Panc1 (cell line): ENCODE measurements around the gene GRK7. TPM values are rescaled to one million over a fixed set of nuclear protein-coding genes. Genes with fewer than 3 reads are reported as not detected.

Experiments
- ATAC-seq: fragments of 200-7000 bp; cut with Tn5 transposase; 2 replicates; pipeline ENCODE4 v1.9.1; 2020; ENCODE audit warnings: mild to moderate bottlenecking, moderate library complexity
- BruUV-seq: library from RNA; stranded (reverse); fragments of 400-500 nt; replicated peaks from 2 replicates; lab custom pipeline; 2021; lab: Mats Ljungman, UMichigan
- CTCF ChIA-PET: fragments of 300-600 bp; sonication (Branson Sonifier 250); formaldehyde crosslinking; loops from one replicate; lab custom pipeline; 2022; ENCODE audit warnings: antibody characterized with exemption; lab: Charles Lee
- POLR2A ChIA-PET: fragments of 300-600 bp; sonication (Branson Sonifier 250); formaldehyde crosslinking; loops from one replicate; lab custom pipeline; 2022; ENCODE audit warnings: antibody characterized with exemption; lab: Charles Lee
- DNase-seq: peaks from one replicate; pipeline ENCODE4 v3.0.0-alpha.2; 2010; ENCODE audit warnings: low read depth, low spot score
- H3K27ac ChIP-seq: 2 replicates; pipeline ENCODE4 v1.5.1; 2011; ENCODE audit warnings: mild to moderate bottlenecking, low read length, inconsistent platforms
- H3K27me3 ChIP-seq: fragments of 200-500 bp; sonication (Bioruptor generic); 2 replicates; pipeline ENCODE4 v1.6.0; 2014; ENCODE audit warnings: low read length, inconsistent platforms; ENCODE audit not compliant: control insufficient read depth, insufficient read depth
- H3K36me3 ChIP-seq: fragments of 200-500 bp; sonication (Bioruptor generic); 2 replicates; pipeline ENCODE4 v1.5.1; 2014; ENCODE audit warnings: inconsistent platforms, mild to moderate bottlenecking, low read length, moderate library complexity; ENCODE audit not compliant: control insufficient read depth, insufficient read depth
- H3K4me1 ChIP-seq: 2 replicates; pipeline ENCODE4 v1.5.1; 2011; ENCODE audit warnings: inconsistent platforms, mild to moderate bottlenecking, low read length, moderate library complexity; ENCODE audit not compliant: control insufficient read depth, insufficient read depth
- H3K4me3 ChIP-seq, 2 experiments: 2 replicates each; pipeline ENCODE4 v1.5.1; 2011 to 2012; ENCODE audit warnings: low read depth in 2 of 2, low read length in 2 of 2, mild to moderate bottlenecking in 2 of 2, inconsistent platforms in 1 of 2, moderate library complexity in 1 of 2
- H3K9me3 ChIP-seq: fragments of 200-500 bp; sonication (Bioruptor generic); 2 replicates; pipeline ENCODE4 v1.5.1; 2014; ENCODE audit warnings: low read depth, mild to moderate bottlenecking, inconsistent platforms, low read length, moderate library complexity; ENCODE audit not compliant: control insufficient read depth, insufficient read depth
- CTCF ChIP-seq: fragments of 450-650 bp; IDR thresholded peaks from 2 replicates; pipeline ENCODE4 v1.5.1; 2017; ENCODE audit warnings: mild to moderate bottlenecking
- POLR2AphosphoS5 ChIP-seq: IDR thresholded peaks from 2 replicates; pipeline ENCODE4 v1.6.1; 2012; ENCODE audit warnings: mild to moderate bottlenecking, low read depth, low read length, moderate library complexity
- REST ChIP-seq, 2 experiments: IDR thresholded peaks; 2 replicates each; pipeline ENCODE4 v1.6.1; 2011 to 2012; ENCODE audit warnings: low read depth in 2 of 2, control low read depth in 1 of 2, low read length in 1 of 2, mild to moderate bottlenecking in 1 of 2, moderate library complexity in 1 of 2; ENCODE audit not compliant: insufficient read depth in 1 of 2
- SIN3A ChIP-seq: IDR thresholded peaks from 2 replicates; pipeline ENCODE4 v1.6.1; 2012; ENCODE audit warnings: low read depth, mild to moderate bottlenecking, low read length, moderate library complexity, borderline replicate concordance; ENCODE audit not compliant: insufficient read depth
- TCF7L2 ChIP-seq: IDR thresholded peaks from 2 replicates; pipeline ENCODE4 v1.6.1; 2011; ENCODE audit warnings: mild to moderate bottlenecking, low read depth, low read length, inconsistent platforms
- in situ Hi-C: cut with HindIII; loops from 2 replicates; pipeline ENCODE4 v1.10.0; 2016; ENCODE audit warnings: low sequenced_read_pairs, low pct_unique_long_range_greater_than_20kb
- intact Hi-C: fragments of 100-400 bp; cut with micrococcal nuclease; formaldehyde crosslinking; loops from one replicate; pipeline ENCODE4 v1.10.0; 2022; ENCODE audit not compliant: unreplicated experiment
- total RNA-seq: library from RNA; stranded (reverse); gene quantifications from one replicate; pipeline ENCODE4 v1.2.1, GENCODE V29; 2021; ENCODE audit not compliant: unreplicated experiment

The GRK7 gene
- total RNA-seq, 1 experiment from 2014 or later = 0.10 TPM

GRCh38 chr3:141796081-141796888 lies 33.1 kb downstream of the GRK7 start:
- no peaks in the 10 kb centered on the region for H3K27me3 ChIP-seq
- ATAC-seq (no peak), DNase-seq (no peak)
- intact Hi-C loops = no loop called here
- no peaks in the 10 kb centered on the region for H3K36me3 ChIP-seq
- CTCF ChIA-PET = no interaction called here
- POLR2A ChIA-PET = interaction anchor here (0.5 to 0.8 kb wide), 2 partner anchors 40 to 175 kb away, joined by 3 read pairs; no protein-coding TSS in a partner anchor
- H3K4me1 ChIP-seq = no peaks in the 10 kb centered on the region
- in situ Hi-C loops = no loop called here
- no peak overlapping the region for H3K4me3 ChIP-seq
- no peaks in the 10 kb centered on the region for H3K9me3 ChIP-seq
- H3K27ac ChIP-seq = no peak overlapping the region
- BruUV-seq = no TSS peak
- TF ChIP-seq TCF7L2 (no peak), SIN3A (no peak)

- ATAC-seq = no peak
- no TSS peak for BruUV-seq
- Histone ChIP-seq H3K4me1 (no peaks in the 10 kb centered on the region), H3K27ac (no peak overlapping the region), H3K4me3 (no peak overlapping the region), H3K27me3 (no peaks in the 10 kb centered on the region), H3K9me3 (no peaks in the 10 kb centered on the region), H3K36me3 (no peaks in the 10 kb centered on the region)
- no peak for TF ChIP-seq CTCF
- no peak for TF ChIP-seq SIN3A
- TF ChIP-seq REST (IDR thresholded peaks at IDR 0.05; ENCODE audit: insufficient read depth in 1 of 2, low read depth in 2 of 2, low read length in 1 of 2) = no peak
- TF ChIP-seq POLR2AphosphoS5 = no peak
- no peak for TF ChIP-seq TCF7L2
- intact Hi-C loops (no loop called here), in situ Hi-C loops (no loop called here)
- ChIA-PET POLR2A (interaction anchor here (0.8 kb wide), 1 partner anchor 41 kb away, joined by 3 read pairs; no protein-coding TSS in a partner anchor), CTCF (no interaction called here)
- no peak for DNase-seq
Measured at GRCh38 chr3:141796889-141797781, 33.9 kb downstream of the GRK7 start.
